Activated CD4-positive, alpha-beta T cell treated with anti-CD3 and anti-CD28 coated beads, Interleukin-2, amount 50 U/mL, for 24 hours (primary cell): ENCODE results near the gene RPH3AL.

ENCODE experiments used
- DNase-seq, 2 donors: peaks; one replicate each; pipeline ENCODE4 v3.0.0-alpha.2; 2020; ENCODE audit warnings: low read depth in 1 of 2, low spot score in 1 of 2

RPH3AL gene, protein sequence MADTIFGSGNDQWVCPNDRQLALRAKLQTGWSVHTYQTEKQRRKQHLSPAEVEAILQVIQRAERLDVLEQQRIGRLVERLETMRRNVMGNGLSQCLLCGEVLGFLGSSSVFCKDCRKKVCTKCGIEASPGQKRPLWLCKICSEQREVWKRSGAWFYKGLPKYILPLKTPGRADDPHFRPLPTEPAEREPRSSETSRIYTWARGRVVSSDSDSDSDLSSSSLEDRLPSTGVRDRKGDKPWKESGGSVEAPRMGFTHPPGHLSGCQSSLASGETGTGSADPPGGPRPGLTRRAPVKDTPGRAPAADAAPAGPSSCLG

DNA sequence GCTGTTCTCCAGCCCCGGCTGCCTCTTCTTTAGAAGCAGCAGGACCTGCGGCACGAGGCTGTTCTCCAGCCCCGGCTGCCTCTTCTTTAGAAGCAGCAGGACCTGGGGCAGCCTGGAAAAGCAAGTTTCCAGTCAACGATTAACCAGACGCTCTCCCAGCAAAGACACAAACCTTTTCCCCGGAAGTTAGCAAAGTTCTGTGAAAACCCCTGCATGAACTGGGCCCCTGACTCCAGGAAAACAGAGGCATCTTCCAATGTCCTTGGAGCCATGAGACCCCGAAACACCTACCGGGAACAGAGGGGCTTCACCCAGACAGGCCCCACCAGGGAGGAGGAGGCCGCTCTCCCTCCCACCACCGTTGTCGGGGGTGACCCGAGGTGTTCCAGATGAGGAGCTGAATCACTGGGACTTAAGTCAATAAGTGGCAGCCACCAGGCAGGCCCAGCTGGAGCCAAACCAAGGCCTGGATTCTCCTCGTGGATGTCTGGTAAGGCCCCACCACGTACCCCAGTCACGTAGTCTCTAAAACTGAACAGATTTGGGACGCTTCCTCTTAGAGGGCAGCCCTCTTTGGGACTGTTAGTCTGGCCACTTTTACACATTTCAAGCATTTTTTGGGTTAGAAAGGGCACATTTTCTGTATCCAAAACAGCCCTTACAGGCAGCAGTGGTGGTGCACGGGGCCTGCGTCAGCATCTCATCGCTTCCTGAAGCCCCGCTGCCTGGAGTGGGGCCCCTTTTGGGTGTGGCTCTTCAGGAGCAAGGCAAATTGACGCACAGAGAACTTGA is at the start of gene RPH3AL:
Gene RPH3AL, minus strand, starts transcription at position 387 of the 792 bp plus-strand sequence. CDS start 25,264 bp downstream, outside the sequence.
- no peak for DNase-seq

DNA sequence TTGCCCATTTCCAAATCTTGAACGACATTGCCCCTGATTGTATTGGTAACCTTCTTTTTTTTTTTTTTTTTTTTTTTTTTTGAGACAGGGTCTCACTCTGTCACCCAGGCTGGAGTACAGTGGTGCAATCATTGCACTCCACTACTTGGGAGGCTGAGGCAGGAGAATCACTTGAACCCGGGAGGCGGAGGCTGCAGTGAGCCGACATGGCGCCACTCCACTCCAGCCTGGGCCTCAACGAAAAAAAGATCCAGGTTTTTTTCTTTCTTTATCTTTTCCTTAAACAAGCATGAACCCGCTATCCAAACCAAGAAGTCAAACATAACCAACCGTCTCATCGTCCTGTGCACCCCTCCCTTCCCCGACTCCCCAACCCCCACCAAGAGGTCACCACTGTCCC is 47.6 kb upstream of the RPH3AL start:
- no peak for DNase-seq

GRCh38 chr17:396788-397187 is 44.2 kb upstream of the RPH3AL start:
- DNase-seq, result no peak

GRCh38 chr17:395974-396373 is 43.4 kb upstream of the RPH3AL start:
- no peak for DNase-seq

GRCh38 chr17:395179-395578 is 42.6 kb upstream of the RPH3AL start:
- no peak for DNase-seq

DNA sequence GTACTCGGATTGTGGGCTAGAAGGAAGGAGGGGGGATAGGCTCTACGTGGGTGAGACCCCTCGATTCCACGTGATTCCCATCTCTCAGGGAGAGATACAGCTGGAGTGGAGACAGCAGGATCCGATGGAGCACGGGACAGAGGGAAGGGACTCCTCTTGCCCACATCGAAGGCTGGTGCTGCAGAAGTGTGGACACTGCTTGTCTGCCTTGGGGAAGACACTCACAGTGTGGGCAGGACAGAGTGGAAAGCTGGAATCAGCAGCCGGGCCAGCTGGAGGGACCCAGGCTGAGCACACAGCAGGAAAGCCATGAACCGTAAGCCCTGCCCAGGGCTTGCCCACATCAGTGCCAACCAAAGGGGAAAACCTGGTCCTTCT is 42.1 kb upstream of the RPH3AL start:
- DNase-seq, result no peak

GRCh38 chr17:393806-394717 is 41.5 kb upstream of the RPH3AL start:
- no peak for DNase-seq

DNA sequence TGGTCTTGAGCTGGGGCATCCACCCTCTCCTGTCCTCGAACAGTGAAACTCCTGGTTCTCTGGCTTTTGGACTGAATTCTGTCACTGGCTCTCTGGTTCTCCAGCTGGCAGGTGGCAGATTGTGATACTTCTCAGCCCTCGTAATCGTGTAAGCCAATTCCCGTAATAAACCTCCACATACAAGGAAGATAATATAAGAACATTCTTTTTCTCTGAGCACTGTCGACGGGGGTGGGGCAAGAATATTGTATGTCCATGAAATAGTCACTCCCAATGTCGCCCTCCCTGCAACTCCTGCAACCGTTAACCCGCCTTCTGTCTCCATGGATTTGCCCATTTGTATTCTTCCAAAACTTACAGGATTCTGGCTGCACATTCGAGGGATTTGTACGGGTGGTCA is 39.2 kb upstream of the RPH3AL start:
- DNase-seq, result no peak

- no peak for DNase-seq
Observed at GRCh38 chr17:390025-390424, 37.4 kb upstream of the RPH3AL start.

- DNase-seq, result no peak
Observed at GRCh38 chr17:388087-388486, 35.5 kb upstream of the RPH3AL start.

DNA sequence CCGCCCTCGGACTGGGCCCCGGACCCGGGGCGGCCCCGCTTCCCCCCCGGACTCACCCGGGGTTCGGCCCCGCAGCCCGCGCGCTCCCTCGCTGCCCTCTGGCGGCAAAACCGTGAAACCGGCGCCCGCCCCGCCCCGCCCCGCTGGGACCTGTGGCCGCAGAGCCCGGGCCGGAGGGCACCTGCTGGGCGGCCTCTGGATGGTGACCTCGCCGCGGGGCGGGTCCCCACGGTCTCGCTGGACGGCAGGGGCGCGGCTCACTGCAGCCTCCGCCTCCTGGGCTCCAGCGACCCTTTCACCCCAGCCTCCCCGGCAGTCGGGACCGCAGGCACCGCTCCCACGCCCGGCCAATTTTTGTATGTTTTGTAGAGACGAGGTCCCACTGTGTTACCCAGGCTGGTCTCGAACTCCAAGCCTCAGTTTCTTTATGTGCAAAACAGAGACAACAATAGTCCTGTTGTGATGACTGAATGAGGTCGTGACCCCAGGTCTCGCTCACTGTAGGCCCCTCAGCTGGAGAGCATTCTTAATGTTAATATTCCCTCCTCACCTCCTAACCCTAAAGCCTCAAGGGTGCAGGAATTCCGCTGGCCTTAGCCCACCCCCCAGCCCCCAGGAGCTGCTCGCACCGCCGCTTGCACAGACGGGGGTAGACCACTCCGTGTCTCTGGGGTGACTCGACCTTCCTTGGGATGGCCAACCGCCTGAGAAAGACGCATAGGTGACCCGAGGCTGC is 33.7 kb upstream of the RPH3AL start:
- DNase-seq, result peak; percentile 49 to 61

DNA sequence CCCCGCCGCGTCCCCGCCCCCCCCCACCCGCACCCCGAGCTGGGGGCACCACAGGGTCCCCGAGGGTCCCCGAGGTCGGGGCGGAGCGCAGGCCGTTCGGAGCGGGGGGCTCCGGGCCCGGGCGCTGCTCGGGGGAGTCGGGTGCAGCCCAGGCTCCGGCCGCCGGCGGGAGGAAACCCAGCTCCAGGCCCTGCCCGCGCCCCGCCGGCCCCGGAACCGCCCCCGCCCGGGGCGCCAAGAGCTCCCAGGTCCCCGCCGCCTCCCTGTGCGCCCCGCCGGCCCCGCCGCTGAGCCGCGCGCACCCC is 33.2 kb upstream of the RPH3AL start:
- no peak for DNase-seq

DNA sequence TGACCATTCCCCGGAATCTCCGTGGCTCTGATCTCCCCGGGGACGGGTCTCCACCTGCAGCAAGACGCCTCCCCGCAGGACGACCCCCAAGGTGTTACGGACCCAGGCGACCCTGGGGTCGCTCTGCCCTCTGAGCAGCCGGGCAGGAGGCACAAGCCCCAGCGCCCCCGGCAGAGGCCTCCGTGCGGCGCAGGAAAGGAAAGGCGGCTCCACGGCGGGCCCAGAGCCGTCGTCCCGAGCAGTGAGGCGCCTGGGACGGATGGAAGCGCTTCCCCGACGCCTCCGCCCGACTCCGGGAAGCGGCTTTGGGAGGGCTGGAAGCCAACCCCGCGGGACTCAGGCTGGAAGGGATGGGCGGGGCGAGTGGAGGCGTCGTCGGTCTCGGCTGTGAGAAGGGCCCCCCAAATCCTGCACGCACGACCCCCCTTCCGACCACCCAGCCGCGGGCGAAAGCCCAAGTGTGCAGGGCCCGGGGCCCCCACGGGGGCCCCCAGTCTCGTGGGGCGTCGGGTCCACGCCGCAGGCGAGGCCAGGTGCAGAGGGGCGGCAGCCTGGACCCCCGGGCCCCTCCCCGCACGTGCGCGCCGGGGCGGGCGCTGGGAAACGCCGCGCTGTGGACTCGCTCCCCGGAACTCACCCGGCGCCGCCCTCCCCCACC is 32.7 kb upstream of the RPH3AL start:
- no peak for DNase-seq

GRCh38 chr17:384622-385177 is 32.1 kb upstream of the RPH3AL start:
- no peak for DNase-seq

- no peak for DNase-seq
Observed at GRCh38 chr17:383771-384621, 31.4 kb upstream of the RPH3AL start.

GRCh38 chr17:382644-383533 is 30.3 kb upstream of the RPH3AL start:
- no peak for DNase-seq

GRCh38 chr17:381941-382643 is 29.5 kb upstream of the RPH3AL start:
- DNase-seq, result no peak

GRCh38 chr17:381516-381915 is 28.9 kb upstream of the RPH3AL start:
- no peak for DNase-seq
